ENCODE measurements around the gene MCM9. TPM values are rescaled to one million over a fixed set of nuclear protein-coding genes. Genes with fewer than 3 reads are reported as not detected.

Gene MCM9
- total RNA-seq, 1 experiment from 2014 or later = 17.8 TPM

- Histone ChIP-seq H3K9me3 (ENCODE audit: low read length) (no peaks in the 10 kb centered on the region; the same call in 1 of the 2 replicates), H3K27ac (ENCODE audit: low read length) (peak overlapping the region; percentile 65), H2AFZ (ENCODE audit: low read length) (peak overlapping the region; percentile 39), H3K79me2 (ENCODE audit: low read length) (peaks cover 82% of the 10 kb centered on the region), H3K9me2 (replicated peaks; ENCODE audit: insufficient read depth, low read length) (no peaks in the 10 kb centered on the region), H3K4me2 (ENCODE audit: low read depth, low read length, poor library complexity, severe bottlenecking) (peak overlapping the region; percentile 69), H3K36me3 (ENCODE audit: insufficient read depth, low read length) (peaks cover 11% of the 10 kb centered on the region; the same call in 1 of the 2 replicates), H4K20me1 (ENCODE audit: insufficient read depth, low read depth, low read length) (no peaks in the 10 kb centered on the region), H3K4me3 (ENCODE audit: low read length) (peak overlapping the region; percentile 56), H3K27me3 (ENCODE audit: low read length) (no peaks in the 10 kb centered on the region), H3K4me1 (ENCODE audit: low read length) (peaks cover 28% of the 10 kb centered on the region), H3K9ac (ENCODE audit: low read length) (peak overlapping the region; percentile 53)
- DNase-seq = no peak
These were observed 69.9 kb downstream of the MCM9 start for GRCh38 chr6:118865100-118865391.

DNA sequence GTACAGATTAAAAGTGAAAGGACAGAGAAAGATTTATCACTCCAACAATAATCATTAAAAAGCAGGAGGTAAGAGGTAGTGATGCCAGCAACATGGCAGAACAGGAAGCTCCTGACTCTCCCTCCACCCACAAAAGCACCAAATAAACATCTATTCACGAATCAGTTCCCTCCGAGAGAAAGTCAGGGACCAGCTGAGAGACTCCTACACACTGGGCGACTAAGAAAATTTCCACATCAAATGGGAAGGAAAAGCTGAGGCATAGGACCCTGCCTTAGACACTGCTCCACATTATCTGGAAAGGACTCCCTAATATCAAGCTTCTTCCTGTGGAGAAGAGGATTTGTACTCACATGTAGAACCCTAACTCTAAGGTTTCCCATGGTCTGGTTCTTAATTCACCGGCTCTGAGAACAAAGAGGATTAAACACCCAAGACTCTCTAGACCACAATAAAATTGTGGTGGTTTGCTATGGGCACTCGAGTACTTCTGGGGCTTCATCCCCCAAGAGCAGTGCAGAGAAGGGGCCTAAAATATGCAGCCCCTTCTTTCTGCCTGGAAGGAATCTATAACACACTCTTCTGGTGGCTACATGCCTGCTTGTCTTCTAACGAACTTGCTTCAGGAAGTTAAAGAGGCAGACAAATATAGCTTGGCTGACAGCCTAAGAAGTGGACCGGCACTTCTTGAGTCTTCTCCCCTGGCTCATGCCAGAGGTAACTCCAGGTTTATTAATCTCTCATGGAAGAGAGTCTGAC is 70.4 kb downstream of the MCM9 start:
- Histone ChIP-seq H4K20me1 (ENCODE audit: insufficient read depth, low read depth, low read length) (no peaks in the 10 kb centered on the region), H3K4me3 (ENCODE audit: low read length) (peak overlapping the region; percentile 56), H3K9me2 (replicated peaks; ENCODE audit: insufficient read depth, low read length) (no peaks in the 10 kb centered on the region), H3K9ac (ENCODE audit: low read length) (peak overlapping the region; percentile 53), H3K4me1 (ENCODE audit: low read length) (peaks cover 33% of the 10 kb centered on the region), H2AFZ (ENCODE audit: low read length) (peak overlapping the region; percentile 39), H3K27ac (ENCODE audit: low read length) (peak overlapping the region; percentile 65), H3K9me3 (ENCODE audit: low read length) (no peaks in the 10 kb centered on the region; the same call in 1 of the 2 replicates), H3K36me3 (ENCODE audit: insufficient read depth, low read length) (peaks cover 11% of the 10 kb centered on the region; the same call in 1 of the 2 replicates), H3K79me2 (ENCODE audit: low read length) (peaks cover 82% of the 10 kb centered on the region), H3K4me2 (ENCODE audit: low read depth, low read length, poor library complexity, severe bottlenecking) (peak overlapping the region; percentile 69), H3K27me3 (ENCODE audit: low read length) (no peaks in the 10 kb centered on the region)
- peak; percentile 62 for DNase-seq

DNA sequence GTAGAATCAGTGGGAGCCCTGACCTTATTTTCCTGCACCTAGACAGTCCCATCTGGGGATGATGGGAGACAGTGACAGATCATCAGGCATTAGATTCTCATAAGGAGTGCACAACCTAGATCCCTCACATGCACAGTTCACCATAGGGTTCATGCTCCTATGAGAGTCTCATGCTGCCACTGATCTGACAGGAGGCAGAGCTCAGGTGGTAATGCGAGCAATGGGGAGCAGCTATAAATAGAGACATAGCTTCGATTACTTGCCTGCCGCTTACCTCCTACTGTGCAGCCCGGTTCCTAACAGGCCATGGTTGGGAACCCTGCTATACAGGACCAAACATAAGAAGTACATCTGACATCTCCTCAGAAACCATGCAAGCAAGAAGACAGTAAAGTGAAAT is 72.5 kb downstream of the MCM9 start:
- Histone ChIP-seq H3K9ac (ENCODE audit: low read length) (no peak overlapping the region), H3K27ac (ENCODE audit: low read length) (no peak overlapping the region), H3K9me3 (ENCODE audit: low read length) (peaks cover 3% of the 10 kb centered on the region; the same call in 1 of the 2 replicates), H3K9me2 (replicated peaks; ENCODE audit: insufficient read depth, low read length) (no peaks in the 10 kb centered on the region), H3K36me3 (ENCODE audit: insufficient read depth, low read length) (peaks cover 15% of the 10 kb centered on the region; the same call in 1 of the 2 replicates), H3K79me2 (ENCODE audit: low read length) (peaks cover 98% of the 10 kb centered on the region), H3K4me2 (ENCODE audit: low read depth, low read length, poor library complexity, severe bottlenecking) (no peak overlapping the region), H4K20me1 (ENCODE audit: insufficient read depth, low read depth, low read length) (no peaks in the 10 kb centered on the region), H2AFZ (ENCODE audit: low read length) (no peak overlapping the region), H3K27me3 (ENCODE audit: low read length) (no peaks in the 10 kb centered on the region), H3K4me3 (ENCODE audit: low read length) (no peak overlapping the region), H3K4me1 (ENCODE audit: low read length) (peaks cover 47% of the 10 kb centered on the region)
- no peak for DNase-seq

- Histone ChIP-seq H3K36me3 (ENCODE audit: insufficient read depth, low read length) (peaks cover 13% of the 10 kb centered on the region; the same call in 1 of the 2 replicates), H3K79me2 (ENCODE audit: low read length) (peaks cover 98% of the 10 kb centered on the region), H3K9me2 (replicated peaks; ENCODE audit: insufficient read depth, low read length) (no peaks in the 10 kb centered on the region), H3K9ac (ENCODE audit: low read length) (no peak overlapping the region), H4K20me1 (ENCODE audit: insufficient read depth, low read depth, low read length) (no peaks in the 10 kb centered on the region), H3K4me2 (ENCODE audit: low read depth, low read length, poor library complexity, severe bottlenecking) (no peak overlapping the region), H3K4me1 (ENCODE audit: low read length) (peaks cover 47% of the 10 kb centered on the region), H3K27ac (ENCODE audit: low read length) (no peak overlapping the region), H3K4me3 (ENCODE audit: low read length) (no peak overlapping the region), H2AFZ (ENCODE audit: low read length) (no peak overlapping the region), H3K9me3 (ENCODE audit: low read length) (peaks cover 3% of the 10 kb centered on the region; the same call in 1 of the 2 replicates), H3K27me3 (ENCODE audit: low read length) (no peaks in the 10 kb centered on the region)
- DNase-seq = no peak
These were observed 74.1 kb downstream of the MCM9 start for GRCh38 chr6:118860880-118861279.

GRCh38 chr6:118860363-118860762 is 74.6 kb downstream of the MCM9 start:
- Histone ChIP-seq H3K9ac (ENCODE audit: low read length) (no peak overlapping the region), H3K27ac (ENCODE audit: low read length) (no peak overlapping the region), H3K9me2 (replicated peaks; ENCODE audit: insufficient read depth, low read length) (no peaks in the 10 kb centered on the region), H2AFZ (ENCODE audit: low read length) (no peak overlapping the region), H3K27me3 (ENCODE audit: low read length) (no peaks in the 10 kb centered on the region), H3K9me3 (ENCODE audit: low read length) (peaks cover 3% of the 10 kb centered on the region; the same call in 1 of the 2 replicates), H3K4me3 (ENCODE audit: low read length) (no peak overlapping the region), H3K36me3 (ENCODE audit: insufficient read depth, low read length) (peaks cover 13% of the 10 kb centered on the region; the same call in 1 of the 2 replicates), H3K4me1 (ENCODE audit: low read length) (peaks cover 43% of the 10 kb centered on the region), H3K4me2 (ENCODE audit: low read depth, low read length, poor library complexity, severe bottlenecking) (no peak overlapping the region), H4K20me1 (ENCODE audit: insufficient read depth, low read depth, low read length) (no peaks in the 10 kb centered on the region), H3K79me2 (ENCODE audit: low read length) (peaks cover 98% of the 10 kb centered on the region)
- DNase-seq = no peak

GRCh38 chr6:118859517-118860064 is 75.4 kb downstream of the MCM9 start:
- DNase-seq = peak; percentile 48
- peak overlapping the region; percentile 10 for H3K4me2 ChIP-seq (ENCODE audit: low read depth, low read length, poor library complexity, severe bottlenecking)
- H3K79me2 ChIP-seq (ENCODE audit: low read length) = peaks cover 94% of the 10 kb centered on the region

GRCh38 chr6:118856301-118856700 is 78.7 kb downstream of the MCM9 start:
- H3K27me3 ChIP-seq (ENCODE audit: low read length) = no peaks in the 10 kb centered on the region
- H2AFZ ChIP-seq (ENCODE audit: low read length) = no peak overlapping the region
- no peak overlapping the region for H3K9ac ChIP-seq (ENCODE audit: low read length)
- H3K4me2 ChIP-seq (ENCODE audit: low read depth, low read length, poor library complexity, severe bottlenecking) = no peak overlapping the region
- peaks cover 33% of the 10 kb centered on the region for H3K4me1 ChIP-seq (ENCODE audit: low read length)
- DNase-seq = no peak
- no peaks in the 10 kb centered on the region for H3K9me2 ChIP-seq (replicated peaks; ENCODE audit: insufficient read depth, low read length)
- H3K27ac ChIP-seq (ENCODE audit: low read length) = no peak overlapping the region
- peaks cover 81% of the 10 kb centered on the region for H3K79me2 ChIP-seq (ENCODE audit: low read length)
- peaks cover 3% of the 10 kb centered on the region; the same call in 1 of the 2 replicates for H3K9me3 ChIP-seq (ENCODE audit: low read length)
- no peaks in the 10 kb centered on the region for H4K20me1 ChIP-seq (ENCODE audit: insufficient read depth, low read depth, low read length)
- H3K4me3 ChIP-seq (ENCODE audit: low read length) = no peak overlapping the region
- peaks cover 13% of the 10 kb centered on the region; the same call in 1 of the 2 replicates for H3K36me3 ChIP-seq (ENCODE audit: insufficient read depth, low read length)

More at GRCh38 chr6:118859517-118860064, 75.4 kb downstream of the MCM9 start:
- H3K9me3 ChIP-seq (ENCODE audit: low read length) = peaks cover 3% of the 10 kb centered on the region; the same call in 1 of the 2 replicates
- no peak overlapping the region; the same call in 1 of the 2 replicates for H3K27ac ChIP-seq (ENCODE audit: low read length)
- H2AFZ ChIP-seq (ENCODE audit: low read length) = peak overlapping the region; percentile 44; the same call in 1 of the 2 replicates
- H4K20me1 ChIP-seq (ENCODE audit: insufficient read depth, low read depth, low read length) = no peaks in the 10 kb centered on the region
- no peaks in the 10 kb centered on the region for H3K9me2 ChIP-seq (replicated peaks; ENCODE audit: insufficient read depth, low read length)
- H3K27me3 ChIP-seq (ENCODE audit: low read length) = no peaks in the 10 kb centered on the region
- peak overlapping the region; percentile 9; the same call in 1 of the 2 replicates for H3K4me3 ChIP-seq (ENCODE audit: low read length)
- no peak overlapping the region for H3K9ac ChIP-seq (ENCODE audit: low read length)
- H3K36me3 ChIP-seq (ENCODE audit: insufficient read depth, low read length) = peaks cover 13% of the 10 kb centered on the region; the same call in 1 of the 2 replicates
- H3K4me1 ChIP-seq (ENCODE audit: low read length) = peaks cover 36% of the 10 kb centered on the region

DNA sequence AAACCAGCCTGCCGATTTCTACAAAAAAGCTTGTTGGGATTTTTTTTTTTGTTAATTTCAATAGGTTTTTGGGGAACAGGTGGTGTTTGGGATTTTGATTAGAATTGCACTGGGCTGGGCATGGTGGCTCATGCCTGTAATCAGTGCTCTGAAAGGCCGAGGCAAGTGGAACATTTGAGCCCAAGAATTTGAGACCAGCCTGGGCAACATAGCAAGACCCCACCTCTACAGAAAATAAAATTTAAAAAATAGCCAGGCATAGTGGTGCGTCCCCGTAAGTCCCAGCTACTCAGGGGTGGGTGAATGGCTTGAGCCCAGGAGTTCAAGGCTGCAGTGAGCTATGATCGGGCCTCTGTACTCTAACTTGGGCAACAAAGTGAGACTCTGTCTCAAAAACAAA is 81.6 kb downstream of the MCM9 start:
- no peak overlapping the region for H3K4me3 ChIP-seq (ENCODE audit: low read length)
- H3K27me3 ChIP-seq (ENCODE audit: low read length) = no peaks in the 10 kb centered on the region
- no peak overlapping the region for H3K4me2 ChIP-seq (ENCODE audit: low read depth, low read length, poor library complexity, severe bottlenecking)
- H3K9me3 ChIP-seq (ENCODE audit: low read length) = peaks cover 2% of the 10 kb centered on the region; the same call in 1 of the 2 replicates
- H3K27ac ChIP-seq (ENCODE audit: low read length) = no peak overlapping the region
- H3K4me1 ChIP-seq (ENCODE audit: low read length) = peaks cover 28% of the 10 kb centered on the region
- H3K79me2 ChIP-seq (ENCODE audit: low read length) = peaks cover 78% of the 10 kb centered on the region
- no peak overlapping the region for H2AFZ ChIP-seq (ENCODE audit: low read length)
- no peaks in the 10 kb centered on the region for H4K20me1 ChIP-seq (ENCODE audit: insufficient read depth, low read depth, low read length)
- DNase-seq = no peak
- H3K36me3 ChIP-seq (ENCODE audit: insufficient read depth, low read length) = peaks cover 8% of the 10 kb centered on the region; the same call in 1 of the 2 replicates
- no peaks in the 10 kb centered on the region for H3K9me2 ChIP-seq (replicated peaks; ENCODE audit: insufficient read depth, low read length)
- H3K9ac ChIP-seq (ENCODE audit: low read length) = no peak overlapping the region
